Thymus (tissue), 11 donors: Measurements from ENCODE around the gene WRNIP1. TPM values are rescaled to one million over a fixed set of nuclear protein-coding genes. Genes with fewer than 3 reads are reported as not detected.
"Not testable (repeated sequence)": the region's sequence is repeated elsewhere in the genome, so short reads cannot be mapped to it uniquely, and the experiment has no call there.

Experiments
- DNase-seq, 9 donors: peaks; one replicate each; pipeline ENCODE4 v3.0.0-alpha.2; 2013; ENCODE audit warnings: low spot score in 9 of 9, low read depth in 6 of 9, missing footprints in 1 of 9
- H3K27ac ChIP-seq, 2 donors: one replicate each; pipeline ENCODE4 v1.5.1; 2013; ENCODE audit warnings: control low read depth in 1 of 2, low read depth in 1 of 2, low read length in 1 of 2, mild to moderate bottlenecking in 1 of 2, moderate library complexity in 1 of 2
- H3K27me3 ChIP-seq, 2 donors: one replicate each; pipeline ENCODE4 v1.5.1; 2013; ENCODE audit warnings: low read length in 1 of 2; ENCODE audit not compliant: control insufficient read depth in 2 of 2, insufficient read depth in 1 of 2
- H3K36me3 ChIP-seq, 2 donors: one replicate each; pipeline ENCODE4 v1.5.1; 2013; ENCODE audit warnings: low read length in 1 of 2, mild to moderate bottlenecking in 1 of 2, moderate library complexity in 1 of 2; ENCODE audit not compliant: control insufficient read depth in 2 of 2, insufficient read depth in 2 of 2
- H3K4me1 ChIP-seq, 2 donors: one replicate each; pipeline ENCODE4 v1.5.1; 2013; ENCODE audit warnings: low read length in 2 of 2; ENCODE audit not compliant: control insufficient read depth in 2 of 2, insufficient read depth in 2 of 2
- H3K4me3 ChIP-seq, 2 donors: one replicate each; pipeline ENCODE4 v1.5.1; 2013; ENCODE audit warnings: low read length in 2 of 2, control low read depth in 1 of 2, mild to moderate bottlenecking in 1 of 2
- H3K9me3 ChIP-seq, 2 donors: one replicate each; pipeline ENCODE4 v1.5.1; 2013; ENCODE audit warnings: low read length in 1 of 2, mild to moderate bottlenecking in 1 of 2; ENCODE audit not compliant: control insufficient read depth in 2 of 2, insufficient read depth in 1 of 2
- WGBS: extraction: QIAGEN DNeasy Blood & Tissue Kit; methylation state at CpG from one replicate; pipeline ENCODE4 v1.1.7; 2013; 5-methylcytosine and 5-hydroxymethylcytosine counted together
- polyA plus RNA-seq: library from polyadenylated mRNA; stranded (reverse); fragments of 200-250 nt; gene quantifications from one replicate; pipeline ENCODE4 v1.2.3, GENCODE V29; 2013
- total RNA-seq: library from RNA; stranded (reverse); fragments of 120-200 nt; gene quantifications from one replicate; pipeline ENCODE4 v1.2.4, GENCODE V29; 2013
- donor health status: healthy.

WRNIP1 gene
- total and polyA plus RNA-seq, 2 donors = 48.3 to 85.3 TPM

- H3K36me3 ChIP-seq = peaks cover 0 to 8% of the 10 kb centered on the region in 2 donors
- no peaks in the 10 kb centered on the region for H3K9me3 ChIP-seq
- WGBS = 90% methylated on average over 2 of the region's 2 CpGs
- H3K27me3 ChIP-seq = no peaks in the 10 kb centered on the region
- no peak overlapping the region for H3K4me3 ChIP-seq
- H3K27ac ChIP-seq = no peak overlapping the region
- no peak for DNase-seq
- peaks cover 18 to 31% of the 10 kb centered on the region in 2 donors for H3K4me1 ChIP-seq
These were observed 30.0 kb downstream of the WRNIP1 start for GRCh38 chr6:2795162-2795561.

GRCh38 chr6:2795956-2796355 is 30.8 kb downstream of the WRNIP1 start:
- no peak overlapping the region for H3K27ac ChIP-seq
- H3K36me3 ChIP-seq = peaks cover 0 to 8% of the 10 kb centered on the region in 2 donors
- H3K4me3 ChIP-seq = no peak overlapping the region
- 96% methylated on average over 16 of the region's 16 CpGs for WGBS
- H3K27me3 ChIP-seq = no peaks in the 10 kb centered on the region
- peaks cover 18 to 31% of the 10 kb centered on the region in 2 donors for H3K4me1 ChIP-seq
- H3K9me3 ChIP-seq = no peaks in the 10 kb centered on the region
- no peak for DNase-seq

GRCh38 chr6:2796861-2797260 is 31.7 kb downstream of the WRNIP1 start:
- no peak overlapping the region for H3K27ac ChIP-seq
- no peaks in the 10 kb centered on the region for H3K27me3 ChIP-seq
- peaks cover 0 to 8% of the 10 kb centered on the region in 2 donors for H3K36me3 ChIP-seq
- no peaks in the 10 kb centered on the region for H3K9me3 ChIP-seq
- peaks cover 18 to 31% of the 10 kb centered on the region in 2 donors for H3K4me1 ChIP-seq
- no peak overlapping the region for H3K4me3 ChIP-seq
- DNase-seq = no peak
- WGBS = 77% methylated on average over 6 of the region's 6 CpGs

- peaks cover 0 to 8% of the 10 kb centered on the region in 2 donors for H3K36me3 ChIP-seq
- no peak overlapping the region for H3K4me3 ChIP-seq
- no peak for DNase-seq
- peaks cover 15 to 28% of the 10 kb centered on the region in 2 donors for H3K4me1 ChIP-seq
- no peak overlapping the region for H3K27ac ChIP-seq
- WGBS = 30% methylated on average over 3 of the region's 3 CpGs
- H3K27me3 ChIP-seq = no peaks in the 10 kb centered on the region
- no peaks in the 10 kb centered on the region for H3K9me3 ChIP-seq
These were observed 32.4 kb downstream of the WRNIP1 start for GRCh38 chr6:2797564-2798031.

GRCh38 chr6:2798586-2799134 is 33.5 kb downstream of the WRNIP1 start:
- no peaks in the 10 kb centered on the region for H3K27me3 ChIP-seq
- H3K36me3 ChIP-seq = peaks cover 0 to 8% of the 10 kb centered on the region in 2 donors
- no peak overlapping the region for H3K4me3 ChIP-seq
- DNase-seq = no peak
- WGBS = 86% methylated on average over 11 of the region's 11 CpGs
- no peak overlapping the region for H3K27ac ChIP-seq
- peaks cover 5 to 17% of the 10 kb centered on the region in 2 donors for H3K4me1 ChIP-seq
- no peaks in the 10 kb centered on the region for H3K9me3 ChIP-seq

GRCh38 chr6:2799936-2800527 is 34.8 kb downstream of the WRNIP1 start:
- H3K4me3 ChIP-seq = no peak overlapping the region
- H3K4me1 ChIP-seq = peaks cover 0 to 14% of the 10 kb centered on the region in 2 donors
- no peaks in the 10 kb centered on the region for H3K27me3 ChIP-seq
- peaks cover 0 to 8% of the 10 kb centered on the region in 2 donors for H3K36me3 ChIP-seq
- H3K27ac ChIP-seq = no peak overlapping the region
- no peaks in the 10 kb centered on the region for H3K9me3 ChIP-seq
- DNase-seq = no peak
- 85% methylated on average over 11 of the region's 11 CpGs for WGBS

GRCh38 chr6:2800552-2801316 is 35.5 kb downstream of the WRNIP1 start:
- Histone ChIP-seq H3K36me3 (peaks cover 0 to 8% of the 10 kb centered on the region in 2 donors), H3K27me3 (no peaks in the 10 kb centered on the region), H3K4me1 (peaks cover 0 to 14% of the 10 kb centered on the region in 2 donors), H3K4me3 (no peak overlapping the region), H3K27ac (no peak overlapping the region), H3K9me3 (no peaks in the 10 kb centered on the region)
- 96% methylated on average over 14 of the region's 14 CpGs for WGBS
- no peak for DNase-seq

- H3K27ac ChIP-seq, DNase-seq: not testable (repeated sequence)
- H3K4me1 ChIP-seq = peaks cover 0 to 17% of the 10 kb centered on the region in 2 donors
These were observed 36.5 kb downstream of the WRNIP1 start for GRCh38 chr6:2801687-2802086.

GRCh38 chr6:2802521-2803060 is 37.4 kb downstream of the WRNIP1 start:
- Histone ChIP-seq H3K27me3 (no peaks in the 10 kb centered on the region), H3K4me3 (no peak overlapping the region), H3K4me1 (peaks cover 0 to 12% of the 10 kb centered on the region in 2 donors), H3K36me3 (no peaks in the 10 kb centered on the region), H3K27ac (no peak overlapping the region), H3K9me3 (no peaks in the 10 kb centered on the region)
- DNase-seq = no peak
- over 99% methylated on average over 8 of the region's 8 CpGs for WGBS

More at GRCh38 chr6:2801687-2802086, 36.5 kb downstream of the WRNIP1 start:
- WGBS = 73% methylated on average over 2 of the region's 4 CpGs
- H3K27me3 ChIP-seq, H3K4me3 ChIP-seq, H3K36me3 ChIP-seq, H3K9me3 ChIP-seq: not testable (repeated sequence)
